Stimulated activated CD4-positive, alpha-beta T cell treated with anti-CD3 and anti-CD28 coated beads, Interleukin-12 subunit alpha, Interleukin-12 subunit beta, amount 100 ng/mL, for 4 hours (primary cell): ENCODE data around the gene RIMBP2.

ENCODE experiments used
- DNase-seq: peaks from one replicate; pipeline ENCODE4 v3.0.0-alpha.2; 2020

RIMBP2 gene

GRCh38 chr12:130457215-130457614 lies 258.9 kb downstream of the RIMBP2 start:
- DNase-seq = no peak

GRCh38 chr12:130456375-130457199 lies 259.5 kb downstream of the RIMBP2 start:
- DNase-seq = no peak

GRCh38 chr12:130455161-130455560 lies 260.9 kb downstream of the RIMBP2 start:
- no peak for DNase-seq

GRCh38 chr12:130454296-130454695 lies 261.8 kb downstream of the RIMBP2 start:
- DNase-seq = no peak

DNA sequence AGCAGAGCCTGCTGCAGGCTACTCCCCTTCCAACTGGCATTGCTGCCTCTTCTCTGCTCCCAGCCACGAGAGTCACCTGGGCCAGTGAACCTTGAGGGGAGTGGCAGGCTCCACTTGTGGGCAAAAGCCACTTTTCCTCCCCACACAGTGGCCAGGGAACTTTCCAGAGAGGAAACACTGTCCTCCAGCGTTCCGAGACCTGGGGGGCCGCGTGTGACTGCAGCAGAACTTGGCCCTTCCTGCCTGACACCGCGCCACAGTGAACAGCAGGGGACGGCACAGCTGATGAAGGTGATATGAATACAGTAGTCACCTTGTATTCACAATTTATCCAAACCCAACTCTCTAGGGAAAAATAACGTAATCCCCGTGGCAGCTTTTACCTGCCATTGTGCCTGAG lies 263.6 kb downstream of the RIMBP2 start:
- DNase-seq = no peak

DNA sequence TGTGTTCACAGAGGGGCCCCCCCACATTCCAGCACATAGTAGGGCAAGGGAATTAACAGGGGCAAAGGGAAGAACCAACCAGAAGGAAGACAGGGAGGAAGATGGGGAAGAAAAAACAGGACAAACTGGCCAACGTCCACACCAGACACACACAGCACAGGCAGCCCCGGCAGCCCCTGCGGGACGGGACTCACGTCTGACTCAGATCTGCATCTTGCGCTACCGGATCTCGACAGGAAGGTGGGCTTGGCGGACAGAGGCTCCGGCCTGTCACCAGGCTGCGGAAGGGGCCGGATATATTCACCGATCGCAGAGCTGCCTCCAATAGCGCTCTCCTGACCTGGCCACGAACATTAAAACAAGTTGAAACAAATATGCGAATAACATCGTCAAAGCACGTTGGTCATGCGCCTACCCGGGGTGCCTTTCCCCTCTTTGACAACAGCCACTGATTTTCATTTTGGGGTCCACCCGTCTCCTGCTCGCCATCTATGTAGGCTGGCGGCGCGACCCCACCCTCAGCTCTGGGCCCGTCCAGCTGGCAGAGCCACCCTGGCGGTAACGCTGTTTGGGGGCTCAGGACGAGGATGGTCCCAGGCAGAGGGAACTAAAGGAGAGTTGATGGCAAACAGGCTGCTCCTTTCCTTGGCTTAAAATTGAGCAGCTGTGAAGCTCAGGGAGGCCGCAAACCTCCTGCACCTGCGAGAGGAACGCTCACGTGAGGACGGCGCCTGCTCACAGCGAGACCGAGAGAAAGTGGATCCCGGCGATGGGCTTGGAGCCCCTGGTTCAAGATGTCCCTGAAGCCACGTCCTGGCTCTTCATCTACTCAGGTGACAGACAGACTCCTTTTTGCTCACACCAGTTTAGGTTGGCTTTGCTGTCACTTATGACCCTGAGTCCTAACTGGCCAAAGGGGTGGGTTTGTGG lies 264.8 kb downstream of the RIMBP2 start:
- no peak for DNase-seq

GRCh38 chr12:130449291-130449690 lies 266.8 kb downstream of the RIMBP2 start:
- DNase-seq = no peak

- no peak for DNase-seq
Measured at GRCh38 chr12:130448044-130448821, 267.9 kb downstream of the RIMBP2 start.

DNA sequence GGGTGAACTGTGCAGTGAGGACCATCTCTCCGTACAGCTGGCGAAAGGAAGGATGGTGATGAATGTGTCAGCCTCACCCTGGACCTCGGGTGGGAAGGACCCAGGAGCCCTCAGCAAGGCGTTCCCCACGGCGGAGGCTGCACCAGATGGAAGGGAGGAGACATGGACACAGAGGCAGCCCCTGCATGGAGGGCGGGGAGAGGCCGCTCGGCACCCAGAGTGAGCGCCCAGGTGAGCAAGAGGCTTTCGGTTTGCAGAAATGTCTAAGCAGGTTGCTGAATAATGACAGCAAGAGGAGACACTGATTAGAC lies 268.5 kb downstream of the RIMBP2 start:
- no peak for DNase-seq

DNA sequence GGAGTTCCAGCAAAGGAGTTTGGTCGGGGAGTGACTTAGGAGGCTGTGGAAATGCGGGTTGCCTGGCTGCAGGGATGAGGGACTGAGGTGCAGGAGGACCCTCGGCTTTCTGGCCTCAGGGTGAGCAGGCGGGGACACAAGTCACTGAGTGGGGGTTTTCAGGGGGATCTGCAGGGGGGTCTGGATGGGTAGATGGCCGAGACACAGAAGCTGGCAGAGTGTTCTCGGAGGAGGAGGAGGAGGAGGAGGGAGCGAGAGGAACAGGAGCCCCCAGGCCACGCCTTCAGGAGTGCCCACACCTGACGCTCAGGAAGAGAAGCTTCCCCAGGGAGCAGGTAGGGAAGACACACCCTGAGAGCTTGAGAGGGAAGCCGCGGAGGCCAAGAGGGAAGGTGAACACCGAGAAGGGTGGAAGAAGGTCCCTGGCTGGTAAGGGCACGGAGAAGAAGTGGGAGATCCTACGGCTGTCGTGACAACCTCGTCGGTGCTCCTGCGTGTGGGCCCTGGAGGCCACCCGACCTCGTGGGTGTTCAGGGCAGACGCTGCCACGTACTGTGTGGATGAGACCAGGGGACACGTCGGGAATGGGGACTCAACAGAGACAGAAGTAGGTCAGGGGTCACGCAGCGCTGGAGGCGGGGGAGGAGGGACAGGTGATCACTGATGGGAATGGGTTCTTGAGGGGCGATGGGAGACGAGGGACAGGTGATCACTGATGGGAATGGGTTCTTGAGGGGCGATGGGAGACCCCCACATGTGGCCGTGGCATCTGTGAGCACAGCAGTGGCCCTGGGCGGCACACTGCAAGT lies 269.0 kb downstream of the RIMBP2 start:
- DNase-seq = no peak

DNA sequence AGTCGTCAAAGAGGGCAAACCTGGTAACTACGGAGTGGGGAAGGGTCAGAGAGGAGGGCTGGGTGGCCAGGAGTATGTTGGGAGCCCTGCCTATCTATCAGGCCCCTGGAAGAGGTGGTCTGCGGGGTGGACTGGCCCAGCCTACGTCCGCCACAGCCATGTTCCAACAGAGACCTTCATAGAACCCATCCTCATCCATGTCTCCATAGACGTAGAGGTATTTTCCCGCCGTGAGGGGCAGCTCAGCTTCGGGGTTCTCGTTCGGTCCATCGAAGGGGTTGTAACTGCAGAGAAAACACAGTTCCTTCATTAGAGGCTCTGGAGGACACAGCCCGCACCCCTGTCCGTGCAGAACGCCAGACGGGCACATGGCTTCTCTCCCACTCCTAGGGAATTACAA lies 271.1 kb downstream of the RIMBP2 start:
- no peak for DNase-seq

- no peak for DNase-seq
Measured at GRCh38 chr12:130444061-130444460, 272.0 kb downstream of the RIMBP2 start.

DNA sequence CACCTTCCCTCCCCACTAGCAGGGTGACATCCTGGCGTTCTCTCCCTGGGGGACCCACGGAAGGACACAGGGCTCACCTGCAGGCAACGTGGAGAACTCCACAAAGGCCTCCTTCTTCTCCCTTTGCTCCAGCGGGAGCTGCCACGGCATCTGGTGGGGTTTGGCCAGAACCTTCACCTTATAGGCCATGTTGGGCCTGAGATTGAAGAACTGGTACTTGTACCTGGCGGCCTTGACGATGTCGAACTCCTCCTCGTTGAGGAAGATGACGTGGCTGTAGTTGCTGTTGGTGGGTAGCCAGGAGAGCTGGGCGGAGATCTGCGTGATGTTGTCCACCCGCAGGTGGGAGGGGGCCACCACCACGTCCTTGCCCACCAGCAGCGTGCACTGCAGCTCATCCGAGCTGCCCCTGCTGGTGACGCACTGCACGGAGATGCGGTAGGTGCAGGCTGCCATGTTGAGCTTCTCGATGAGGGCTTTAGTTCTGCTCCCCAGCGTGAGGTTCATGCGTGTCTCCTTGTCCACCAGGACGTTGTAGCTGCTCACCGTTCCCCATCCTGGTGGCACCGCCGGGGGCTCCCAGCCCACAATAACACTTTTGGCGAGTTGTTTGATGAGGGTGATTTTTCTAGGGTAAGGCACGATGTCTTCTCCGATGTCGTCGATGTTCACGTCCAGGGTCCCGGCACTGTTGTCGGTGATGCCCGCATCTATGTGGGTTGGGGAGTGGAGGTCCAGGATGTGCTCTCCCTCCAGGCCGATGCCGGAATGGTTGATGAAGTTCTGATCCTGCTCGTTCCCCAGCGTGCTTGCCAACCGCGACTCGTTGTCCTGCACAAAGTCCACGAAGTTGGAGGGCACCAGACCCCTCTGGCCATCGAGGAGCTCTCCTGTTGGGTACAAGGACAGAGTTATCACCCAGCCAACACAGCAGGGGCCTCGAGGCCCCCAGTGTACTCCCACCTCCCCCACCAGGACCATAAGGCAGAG lies 274.0 kb downstream of the RIMBP2 start:
- no peak for DNase-seq

DNA sequence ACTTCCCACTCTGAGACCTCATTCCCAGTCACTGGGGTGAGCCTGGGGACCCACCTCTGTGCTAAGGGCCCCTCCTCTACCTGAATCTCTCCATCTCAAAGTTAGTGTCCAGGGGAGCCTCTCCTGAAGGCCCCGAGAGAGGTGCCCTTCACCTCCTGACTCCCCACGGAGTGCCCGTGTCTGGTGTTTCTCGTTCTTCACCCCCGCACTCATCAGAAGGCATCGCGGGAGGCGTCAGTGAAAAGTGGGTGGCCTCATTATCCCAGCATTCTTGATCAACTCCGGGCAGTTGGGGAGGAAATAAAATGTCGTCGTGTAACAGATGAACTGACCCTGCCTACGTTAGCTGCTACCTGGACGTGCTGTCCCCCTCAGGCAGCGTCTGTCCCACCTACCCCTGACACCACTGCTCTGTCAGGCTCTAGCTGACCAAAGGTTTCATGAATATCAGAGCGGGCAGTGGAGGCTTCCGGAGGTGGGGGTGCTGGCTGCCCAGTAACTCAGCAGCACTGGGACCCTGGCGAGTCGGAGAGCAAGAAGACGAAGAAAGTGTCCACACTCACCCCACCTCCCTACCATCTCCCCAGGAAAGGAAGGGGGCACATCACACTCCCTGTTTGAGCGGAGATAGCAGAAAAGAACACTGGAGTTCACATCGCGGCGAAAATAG lies 275.6 kb downstream of the RIMBP2 start:
- DNase-seq = no peak

DNA sequence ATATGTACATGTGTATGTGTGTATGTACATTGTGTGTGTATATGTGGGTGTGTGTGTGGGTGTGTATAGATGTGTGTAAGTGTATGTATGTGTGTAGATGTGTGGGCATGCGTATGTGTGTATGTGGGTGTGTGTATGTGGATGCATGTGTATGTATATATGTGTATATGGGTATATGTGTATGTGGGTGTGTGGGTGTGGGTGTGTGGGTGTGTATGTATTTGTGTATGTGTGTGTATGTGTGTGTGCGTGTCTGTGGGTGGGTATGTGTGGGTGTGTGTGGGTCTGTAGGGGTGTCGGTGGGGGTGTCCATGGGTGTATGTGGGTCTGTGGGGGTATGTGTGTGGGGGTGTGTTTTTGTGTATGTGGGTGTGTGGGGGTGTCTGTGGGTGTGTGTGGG lies 276.8 kb downstream of the RIMBP2 start:
- no peak for DNase-seq

DNA sequence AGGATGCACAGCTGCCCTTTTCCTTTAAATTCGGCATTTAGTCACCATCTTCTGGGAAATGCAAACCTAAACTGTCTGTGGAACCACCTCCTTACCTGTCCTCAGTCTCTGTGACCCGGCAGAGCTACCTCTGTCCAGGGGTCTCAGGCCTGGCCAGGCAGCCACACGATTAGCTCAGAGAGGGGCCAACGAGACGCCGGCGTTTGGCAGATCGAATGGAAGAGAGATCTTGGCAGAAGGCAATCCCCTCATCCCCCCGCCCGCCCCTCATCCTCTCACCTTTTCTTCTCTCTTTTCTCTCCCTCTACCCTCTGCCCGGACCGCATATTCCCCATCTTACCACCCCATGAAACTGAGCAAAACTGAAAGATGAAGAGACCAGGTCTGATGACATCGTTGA lies 277.4 kb downstream of the RIMBP2 start:
- DNase-seq = no peak

GRCh38 chr12:130438243-130438620 lies 277.9 kb downstream of the RIMBP2 start:
- DNase-seq = no peak

DNA sequence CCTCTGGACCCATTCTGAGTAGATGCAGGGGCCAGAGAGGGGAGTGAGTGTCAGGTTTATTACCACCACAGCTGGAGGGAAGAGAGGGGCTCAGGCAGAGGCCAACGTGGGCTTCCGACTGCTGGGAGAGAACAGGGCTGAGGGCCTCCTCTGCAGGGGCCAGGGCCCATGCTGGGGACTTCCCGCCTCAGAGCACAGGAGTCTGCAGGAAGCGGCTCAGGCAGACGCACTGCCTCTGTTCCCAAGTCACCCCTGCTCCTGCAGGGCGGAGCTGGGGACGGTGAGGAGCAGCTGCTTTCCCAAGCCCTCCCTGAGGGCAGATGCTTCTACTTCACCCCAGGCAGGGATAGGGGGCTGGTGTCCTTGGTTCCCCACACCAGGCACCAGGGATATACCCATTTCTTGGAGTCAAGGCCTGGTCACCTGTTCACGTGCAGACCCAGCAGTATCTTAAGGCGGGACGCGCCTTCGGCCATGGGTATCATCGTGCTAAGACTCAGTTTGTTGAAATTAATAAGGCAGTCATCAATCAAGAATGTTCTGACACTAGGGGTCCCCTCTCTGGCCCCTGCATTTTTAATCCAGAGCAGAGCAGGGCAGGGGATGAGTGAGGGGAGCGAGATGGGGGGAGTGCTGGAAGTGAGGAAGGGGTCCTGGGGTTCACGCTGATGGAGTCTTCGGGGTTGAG lies 278.4 kb downstream of the RIMBP2 start:
- DNase-seq = no peak

- no peak for DNase-seq
Measured at GRCh38 chr12:130436741-130437501, 279.2 kb downstream of the RIMBP2 start.
